ENCODE measurements around the gene SH2B3.
"Not testable (repeated sequence)": the region's sequence is repeated elsewhere in the genome, so short reads cannot be mapped to it uniquely, and the experiment has no call there.

The SH2B3 gene

DNA sequence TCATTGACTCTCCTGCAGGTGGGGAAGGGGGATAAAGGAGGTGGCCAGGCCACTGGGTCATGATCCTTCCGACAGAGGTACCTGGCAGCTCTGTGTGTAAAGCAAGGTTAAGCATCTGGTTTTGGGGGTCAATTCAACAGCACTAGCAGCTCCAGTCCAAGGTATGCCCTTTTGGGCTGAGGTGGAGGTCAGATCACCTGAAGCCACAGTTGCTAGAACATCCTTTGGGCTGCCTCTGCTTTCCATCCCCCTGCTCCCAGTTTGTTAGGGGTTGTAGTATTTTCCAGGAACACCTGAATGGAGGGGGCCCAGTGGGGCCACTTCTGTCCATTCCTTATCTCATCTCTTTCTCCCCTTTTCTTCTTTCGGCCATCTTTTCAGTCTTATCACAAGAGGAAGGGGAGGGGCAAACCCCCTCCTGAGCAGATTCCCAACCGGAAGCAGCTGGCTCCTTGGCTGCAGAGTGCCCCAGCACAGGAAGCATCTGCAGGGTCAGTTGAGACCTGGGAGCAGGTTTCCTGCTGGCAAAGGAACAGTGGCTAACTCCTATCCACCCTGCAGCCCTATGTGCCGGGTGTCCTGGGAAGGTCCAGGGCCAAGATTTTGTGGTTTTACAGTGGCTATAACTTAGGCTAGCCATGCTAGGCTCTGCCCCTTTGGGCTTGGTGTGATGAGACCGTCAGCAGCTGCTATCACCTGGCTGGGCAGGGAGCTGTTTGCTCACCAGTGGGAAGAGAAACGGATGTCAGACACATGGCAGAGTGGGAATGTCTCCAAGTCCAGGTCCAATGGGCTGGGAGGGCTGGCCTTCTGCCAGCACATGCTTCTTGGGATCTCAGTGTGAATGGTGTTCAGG, 40.2 kb downstream of the SH2B3 start:
- no peak for DNase-seq

- no peak for DNase-seq
Measured at GRCh38 chr12:111446631-111447570, 41.2 kb downstream of the SH2B3 start.

- no peak for DNase-seq
Measured at GRCh38 chr12:111447571-111448265, 42.0 kb downstream of the SH2B3 start.

GRCh38 chr12:111448266-111448830, 42.6 kb downstream of the SH2B3 start:
- DNase-seq, result no peak

- no peak for DNase-seq
Measured at GRCh38 chr12:111448846-111449790, 43.4 kb downstream of the SH2B3 start.

DNA sequence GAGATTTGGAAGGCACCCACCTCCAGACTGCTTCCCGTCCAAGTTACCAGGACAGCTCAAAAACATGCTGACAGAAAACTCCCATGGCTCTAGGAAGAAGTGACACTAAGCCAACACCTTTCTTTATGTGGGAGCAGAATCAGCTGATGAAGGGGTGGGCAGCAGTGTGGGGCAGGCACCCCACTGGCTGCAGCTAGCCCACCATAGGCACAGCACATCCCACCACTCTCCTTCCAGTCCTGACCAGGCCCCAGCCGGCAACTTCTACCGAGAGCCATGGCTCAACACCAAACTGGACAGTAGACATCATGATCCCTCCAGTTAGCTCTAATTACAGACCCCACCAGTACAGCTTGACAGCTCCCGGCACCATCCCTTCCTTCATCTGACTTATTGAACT, 45.0 kb downstream of the SH2B3 start:
- DNase-seq, result no peak

GRCh38 chr12:111451232-111451631, 45.5 kb downstream of the SH2B3 start:
- no peak for DNase-seq

- DNase-seq, result peak; percentile 72
Measured at GRCh38 chr12:111451649-111452129, 46.0 kb downstream of the SH2B3 start.

DNA sequence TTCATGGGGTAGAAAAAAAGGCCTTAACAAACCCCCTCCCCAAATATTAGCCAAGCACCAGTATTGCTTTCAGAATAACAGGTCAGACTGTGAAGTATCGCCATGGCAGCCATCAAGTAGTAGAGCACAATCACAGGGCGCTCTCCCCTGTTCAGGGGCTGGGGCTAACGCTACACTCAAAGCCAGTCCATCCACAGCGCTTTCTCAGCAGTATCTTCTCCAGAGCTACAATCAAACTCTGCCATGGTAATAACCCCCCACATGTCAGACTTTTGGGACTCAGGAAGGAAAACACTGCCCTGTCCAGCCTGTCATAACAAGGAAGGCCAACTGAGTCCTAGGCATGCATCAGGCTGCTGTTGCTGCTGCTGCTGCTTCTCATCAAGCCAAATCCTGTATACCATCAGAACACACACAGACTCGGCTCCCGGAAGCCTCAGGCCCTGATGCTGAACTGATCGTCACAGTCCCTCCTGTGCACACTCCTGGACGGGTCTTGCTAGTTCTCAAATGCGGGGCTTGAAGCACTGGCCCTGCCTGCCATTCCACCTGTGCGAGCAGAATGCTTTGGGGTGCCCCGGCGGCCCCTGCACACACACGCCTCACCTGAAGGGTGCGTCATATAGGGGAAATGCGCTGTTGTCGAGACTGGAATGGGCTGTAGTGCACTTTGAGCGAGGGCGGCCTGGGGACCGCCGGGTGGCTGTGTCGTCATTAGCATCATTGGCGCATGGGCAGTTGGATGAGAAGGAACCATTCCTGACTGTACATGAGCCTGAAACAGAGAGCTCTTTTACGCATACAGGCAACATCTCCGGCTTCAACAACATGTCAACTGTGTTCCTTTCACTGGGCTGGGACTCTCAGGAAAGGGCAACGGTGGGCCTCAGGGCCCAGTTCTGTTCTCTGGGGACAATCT, 47.6 kb downstream of the SH2B3 start:
- no peak for DNase-seq

GRCh38 chr12:111454311-111454710, 48.6 kb downstream of the SH2B3 start:
- DNase-seq, result no peak

GRCh38 chr12:111454716-111455447, 49.2 kb downstream of the SH2B3 start:
- no peak for DNase-seq

DNA sequence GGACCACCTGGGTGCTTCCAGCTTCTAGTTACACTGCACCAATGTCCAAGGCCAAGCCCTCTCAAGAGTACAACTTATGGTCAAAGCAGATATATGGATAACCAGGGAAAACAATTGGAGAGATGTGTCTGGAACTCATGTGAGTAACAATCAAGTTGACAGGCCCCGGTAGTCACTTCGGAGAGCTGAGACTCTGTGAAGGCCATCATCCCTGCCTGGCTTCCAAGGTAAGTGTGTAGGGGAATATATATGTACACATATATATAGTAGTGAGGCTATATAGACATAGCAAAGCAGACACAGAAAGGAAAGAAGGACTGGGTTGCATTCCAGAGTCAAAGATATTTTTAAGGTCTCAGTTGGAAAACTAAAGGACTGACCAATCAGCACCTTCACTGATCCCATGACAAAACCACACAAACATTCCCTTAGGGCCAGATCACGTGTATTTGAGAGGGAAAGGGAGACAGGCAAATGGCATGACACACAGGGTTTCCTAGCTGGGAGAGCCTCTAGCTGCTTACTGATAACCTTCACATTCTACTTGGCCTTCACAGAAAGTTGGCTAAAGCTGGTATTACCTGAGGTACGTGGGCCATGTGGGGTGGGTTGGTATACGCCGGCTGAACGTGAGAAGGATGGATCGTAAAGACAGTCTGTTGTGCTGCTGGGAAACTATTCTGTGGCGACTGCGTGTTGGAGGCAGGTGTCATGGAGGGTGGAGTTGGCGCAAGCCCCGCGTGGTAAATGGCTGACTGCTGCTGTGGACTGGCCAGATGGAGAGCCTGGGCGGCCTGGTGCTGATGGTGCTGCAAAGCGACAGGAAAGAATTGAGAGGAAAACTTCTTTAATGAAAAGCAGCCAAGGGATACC, 50.0 kb downstream of the SH2B3 start:
- no peak for DNase-seq

GRCh38 chr12:111457071-111457470, 51.3 kb downstream of the SH2B3 start:
- no peak for DNase-seq

- DNase-seq, result no peak
Measured at GRCh38 chr12:111457577-111457976, 51.9 kb downstream of the SH2B3 start.

DNA sequence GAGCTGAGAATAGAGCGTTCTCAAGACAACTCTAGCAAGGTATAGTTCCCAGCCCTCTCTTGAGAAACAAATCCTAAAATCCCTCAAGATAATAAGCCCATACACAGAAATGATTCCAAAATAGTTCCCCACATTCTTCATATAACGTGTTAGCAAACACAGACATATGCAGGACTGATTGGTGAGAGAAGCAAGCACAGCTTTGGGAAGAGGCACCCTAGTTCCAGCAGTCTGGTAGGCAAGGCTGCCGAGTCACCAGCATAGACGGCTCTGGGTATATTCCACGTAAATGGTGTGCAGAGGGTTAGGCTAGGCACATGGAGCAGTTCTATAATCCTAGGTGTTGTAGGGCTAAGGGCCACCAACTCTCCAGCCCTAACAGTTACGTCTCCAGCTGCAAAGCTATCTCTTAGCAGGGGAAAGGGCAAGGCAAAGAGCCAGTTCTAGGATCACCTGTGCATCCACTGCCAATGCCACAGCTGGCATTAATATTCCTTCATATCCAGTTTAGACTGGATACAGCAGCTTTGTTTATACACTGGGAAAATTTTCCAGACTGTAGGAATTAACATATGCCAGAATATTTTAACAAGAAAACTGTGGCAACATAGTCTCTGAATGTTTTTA, 52.9 kb downstream of the SH2B3 start:
- DNase-seq, result no peak

GRCh38 chr12:111460111-111460510, 54.4 kb downstream of the SH2B3 start:
- DNase-seq, result not testable (repeated sequence)

- no peak for DNase-seq
Measured at GRCh38 chr12:111462210-111462769, 56.6 kb downstream of the SH2B3 start.

All from central memory CD4-positive, alpha-beta T cell (primary cell).